SK-N-SH (cell line): ENCODE measurements around the gene PCOLCE2. TPM values are rescaled to one million over a fixed set of nuclear protein-coding genes. Genes with fewer than 3 reads are reported as not detected.

ENCODE experiments used
- CTCF ChIA-PET: fragments of 300-600, 350-600 bp; formaldehyde crosslinking; extraction: SDS; loops from one replicate; lab custom pipeline; 2021; lab: Yijun Ruan, JAX
- POLR2A ChIA-PET: fragments of 350-600 bp; sonication (Branson Sonifier 250); formaldehyde crosslinking; extraction: SDS; loops from one replicate; lab custom pipeline; 2020; ENCODE audit warnings: antibody characterized with exemption, inconsistent platforms; lab: Yijun Ruan, JAX
- DNase-seq: peaks from one replicate; pipeline ENCODE4 v3.0.0; 2012
- H2AFZ ChIP-seq: fragments of 200-600 bp; sonication (generic); 2 replicates; pipeline ENCODE4 v1.8.1; 2016; ENCODE audit warnings: antibody characterized with exemption, mild to moderate bottlenecking, low read depth
- H3F3A ChIP-seq: fragments of 200-600 bp; sonication (generic); replicated peaks from 2 replicates; pipeline ENCODE3; 2016; ENCODE audit warnings: antibody characterized with exemption, mild to moderate bottlenecking; ENCODE audit not compliant: insufficient read depth
- H3K27ac ChIP-seq, 2 experiments: fragments of 200-500 bp in 1 of 2; fragments of 200-600 bp in 1 of 2; sonication (Bioruptor generic) in 1 of 2; sonication (generic), shearing (Covaris generic) in 1 of 2; 2 replicates each; pipeline versions ENCODE4 v1.5.1 to v1.6.1; 2014 to 2016; ENCODE audit warnings: low read depth in 2 of 2, inconsistent platforms in 1 of 2, low read length in 1 of 2, mild to moderate bottlenecking in 1 of 2, mixed read lengths in 1 of 2
- H3K27me3 ChIP-seq: fragments of 200-600 bp; sonication (generic), shearing (Covaris generic); 2 replicates; pipeline ENCODE4 v1.6.1; 2016; ENCODE audit warnings: mixed run types; ENCODE audit not compliant: insufficient read depth
- H3K36me3 ChIP-seq, 2 experiments: fragments of 200-500 bp in 1 of 2; fragments of 200-600 bp in 1 of 2; sonication (Bioruptor generic) in 1 of 2; sonication (generic) in 1 of 2; replicated peaks in 1 of 2; 2 replicates each; pipeline versions ENCODE3 to v1.5.1; 2014 to 2016; ENCODE audit warnings: low read length in 1 of 2, mild to moderate bottlenecking in 1 of 2; ENCODE audit not compliant: insufficient read depth in 2 of 2, control insufficient read depth in 1 of 2
- H3K4me1 ChIP-seq, 2 experiments: fragments of 200-500 bp in 1 of 2; fragments of 200-600 bp in 1 of 2; sonication (Bioruptor generic) in 1 of 2; sonication (generic), shearing (Covaris generic) in 1 of 2; 2 replicates each; pipeline versions ENCODE4 v1.5.1 to v1.6.1; 2014 to 2016; ENCODE audit warnings: low read depth in 1 of 2, low read length in 1 of 2, mixed run types in 1 of 2; ENCODE audit not compliant: insufficient read depth in 2 of 2, control insufficient read depth in 1 of 2
- H3K4me2 ChIP-seq: fragments of 200-600 bp; sonication (generic), shearing (Covaris generic); 2 replicates; pipeline ENCODE4 v1.6.1; 2017; ENCODE audit warnings: mixed run types
- H3K4me3 ChIP-seq, 2 experiments: fragments of 200-500 bp in 1 of 2; fragments of 200-600 bp in 1 of 2; sonication (Bioruptor generic) in 1 of 2; sonication (generic), shearing (Covaris generic) in 1 of 2; 2 replicates each; pipeline versions ENCODE4 v1.5.1 to v1.8.1; 2014 to 2016; ENCODE audit warnings: low read depth in 2 of 2, inconsistent platforms in 1 of 2, low read length in 1 of 2, mild to moderate bottlenecking in 1 of 2, mixed read lengths in 1 of 2, moderate library complexity in 1 of 2
- H3K79me2 ChIP-seq: fragments of 200-600 bp; sonication (generic); 2 replicates; pipeline ENCODE4 v1.8.1; 2017; ENCODE audit warnings: mild to moderate bottlenecking; ENCODE audit not compliant: insufficient read depth
- H3K9ac ChIP-seq: fragments of 200-600 bp; sonication (generic); 2 replicates; pipeline ENCODE4 v1.6.1; 2017; ENCODE audit warnings: mixed run types
- H3K9me2 ChIP-seq: fragments of 200-600 bp; sonication (generic); 2 replicates; pipeline ENCODE4 v1.6.1; 2017; ENCODE audit warnings: mixed run types
- H3K9me3 ChIP-seq: fragments of 200-600 bp; sonication (generic); 2 replicates; pipeline ENCODE4 v1.6.1; 2017; ENCODE audit warnings: mixed run types, mild to moderate bottlenecking, moderate library complexity
- H4K20me1 ChIP-seq: fragments of 200-600 bp; sonication (generic); 2 replicates; pipeline ENCODE4 v1.6.1; 2017; ENCODE audit warnings: mild to moderate bottlenecking, mixed run types; ENCODE audit not compliant: insufficient read depth
- EZH2phosphoT487 ChIP-seq: fragments of 200-600 bp; sonication (generic); IDR thresholded peaks from 2 replicates; pipeline ENCODE4 v1.6.1; 2017; ENCODE audit warnings: low read depth, mixed run types, mild to moderate bottlenecking, antibody characterized with exemption, moderate library complexity, borderline replicate concordance
- FOSL2 ChIP-seq: IDR thresholded peaks from 2 replicates; pipeline ENCODE4 v1.4.0; 2012; ENCODE audit warnings: low read depth, mild to moderate bottlenecking, moderate library complexity, borderline replicate concordance
- FOXJ3 ChIP-seq: sonication (generic); formaldehyde crosslinking; IDR thresholded peaks from 2 replicates; pipeline ENCODE4 v1.5.1; 2020; ENCODE audit warnings: mild to moderate bottlenecking, missing genetic modification reagents
- FOXM1 ChIP-seq: IDR thresholded peaks from 2 replicates; pipeline ENCODE4 v1.4.0; 2012; ENCODE audit warnings: low read depth, mild to moderate bottlenecking
- JUND ChIP-seq: IDR thresholded peaks from 2 replicates; pipeline ENCODE4 v1.4.0; 2012
- NFIC ChIP-seq: IDR thresholded peaks from 2 replicates; pipeline ENCODE4 v1.4.0; 2012; ENCODE audit warnings: borderline replicate concordance
- NRF1 ChIP-seq: IDR thresholded peaks from 2 replicates; pipeline ENCODE4 v1.6.1; 2012; ENCODE audit warnings: low read depth, mild to moderate bottlenecking, low read length
- PBX3 ChIP-seq: IDR thresholded peaks from 2 replicates; pipeline ENCODE4; 2012
- RAD21 ChIP-seq: IDR thresholded peaks from 2 replicates; pipeline ENCODE4 v1.6.1; 2012; ENCODE audit warnings: mild to moderate bottlenecking, low read length
- RCOR1 ChIP-seq: fragments of 150-350 bp; IDR thresholded peaks from 2 replicates; pipeline ENCODE4 v1.6.1; 2017; ENCODE audit warnings: antibody characterized with exemption, low read length
- TCF12 ChIP-seq: IDR thresholded peaks from 2 replicates; pipeline ENCODE4 v1.4.0; 2012
- TEAD4 ChIP-seq: IDR thresholded peaks from 2 replicates; pipeline ENCODE4 v1.4.0; 2012; ENCODE audit warnings: mild to moderate bottlenecking, borderline replicate concordance; ENCODE audit not compliant: insufficient read depth
- USF2 ChIP-seq: fragments of 150-350 bp; IDR thresholded peaks from 2 replicates; pipeline ENCODE4 v1.6.1; 2017; ENCODE audit warnings: antibody characterized with exemption, low read length, low read depth, borderline replicate concordance
- WGBS: methylation state at CpG from one replicate; pipeline ENCODE4 v1.1.6; 2017; ENCODE audit warnings: low lambda C conversion rate; 5-methylcytosine and 5-hydroxymethylcytosine counted together
- polyA plus RNA-seq, 3 experiments: library from polyadenylated mRNA; depleted of rRNA; stranded (reverse); fragments of >200 nt; gene quantifications; 2 replicates each; pipeline ENCODE4 v1.2.3, GENCODE V29; 2012
- TF ChIP-seq, protein P1 (sequence below): IDR thresholded peaks from 2 replicates; pipeline ENCODE4 v1.4.0; 2012; ENCODE audit warnings: low read depth, borderline replicate concordance

The PCOLCE2 gene
- polyA plus RNA-seq, 1 of the 3 experiments (the other 2 are of a cell fraction), result 22.2 TPM

- POLR2A ChIA-PET, result no interaction called here
- H3K27me3 ChIP-seq, result no peaks in the 10 kb centered on the region
- no peak overlapping the region for H3K9ac ChIP-seq
- no peaks in the 10 kb centered on the region for H3K9me2 ChIP-seq
- 52% methylated on average over 9 of the region's 9 CpGs for WGBS
- peaks cover 8% of the 10 kb centered on the region for H3F3A ChIP-seq
- H3K4me2 ChIP-seq, result no peak overlapping the region
- TF ChIP-seq FOSL2, result peak; percentile 88
- no peak for TF ChIP-seq RAD21
- TF ChIP-seq JUND, result peak; percentile 80
- peak; percentile 59 for TF ChIP-seq TCF12
- TF ChIP-seq NRF1, result no peak
- TF ChIP-seq PBX3, result peak; percentile 56
- no peak for TF ChIP-seq FOXM1
- H3K36me3 ChIP-seq, result no peaks in the 10 kb centered on the region
- no peaks in the 10 kb centered on the region for H3K4me1 ChIP-seq
- CTCF ChIA-PET, result no interaction called here
- no peak for DNase-seq
- peak overlapping the region in 1 of 2 experiments; percentile 47; a peak in 2 of 4 replicates for H3K27ac ChIP-seq
- no peak overlapping the region for H3K4me3 ChIP-seq
- no peaks in the 10 kb centered on the region for H4K20me1 ChIP-seq
- H2AFZ ChIP-seq, result peak overlapping the region; percentile 38; the same call in 1 of the 2 replicates
- H3K9me3 ChIP-seq, result no peaks in the 10 kb centered on the region
- H3K79me2 ChIP-seq, result no peaks in the 10 kb centered on the region
Measured at GRCh38 chr3:142896201-142896755, 7.4 kb upstream of the PCOLCE2 start.

GRCh38 chr3:142894493-142894892, 5.6 kb upstream of the PCOLCE2 start:
- H4K20me1 ChIP-seq, result no peaks in the 10 kb centered on the region
- 43% methylated on average over 3 of the region's 3 CpGs for WGBS
- peaks cover 8% of the 10 kb centered on the region for H3F3A ChIP-seq
- H3K4me1 ChIP-seq, result no peaks in the 10 kb centered on the region
- no peak overlapping the region for H3K27ac ChIP-seq
- no peak overlapping the region for H3K9ac ChIP-seq
- H2AFZ ChIP-seq, result no peak overlapping the region
- ChIA-PET CTCF (no interaction called here), POLR2A (no interaction called here)
- no peaks in the 10 kb centered on the region for H3K9me2 ChIP-seq
- TF ChIP-seq NFIC (no peak), RCOR1 (no peak), FOXJ3 (CRISPR knock-in tag) (no peak)
- no peaks in the 10 kb centered on the region for H3K27me3 ChIP-seq
- H3K9me3 ChIP-seq, result no peaks in the 10 kb centered on the region
- no peak overlapping the region for H3K4me3 ChIP-seq
- DNase-seq, result peak; percentile 25
- no peaks in the 10 kb centered on the region for H3K36me3 ChIP-seq
- no peak overlapping the region for H3K4me2 ChIP-seq
- H3K79me2 ChIP-seq, result no peaks in the 10 kb centered on the region

- H4K20me1 ChIP-seq, result no peaks in the 10 kb centered on the region
Measured at GRCh38 chr3:142892714-142893113, 3.8 kb upstream of the PCOLCE2 start.

More at GRCh38 chr3:142892714-142893113, 3.8 kb upstream of the PCOLCE2 start:
- 30% methylated on average over 2 of the region's 2 CpGs for WGBS
- H3K9me3 ChIP-seq, result no peaks in the 10 kb centered on the region
- H3F3A ChIP-seq, result peaks cover 9% of the 10 kb centered on the region
- CTCF ChIA-PET, result interaction anchor here (1.0 kb wide), 1 partner anchor 25 kb away, joined by 4 read pairs; no protein-coding TSS in a partner anchor
- DNase-seq, result no peak
- H3K36me3 ChIP-seq, result no peaks in the 10 kb centered on the region
- no peak overlapping the region for H3K4me3 ChIP-seq
- no peak overlapping the region for H3K27ac ChIP-seq
- H3K27me3 ChIP-seq, result no peaks in the 10 kb centered on the region
- no peaks in the 10 kb centered on the region for H3K9me2 ChIP-seq
- peaks cover 0 to 2% of the 10 kb centered on the region in 2 experiments; a peak in 2 of 4 replicates for H3K4me1 ChIP-seq
- TF ChIP-seq USF2 (no peak), EZH2phosphoT487 (no peak), TCF12 (no peak), TEAD4 (no peak)
- TF ChIP-seq, protein P1, sequence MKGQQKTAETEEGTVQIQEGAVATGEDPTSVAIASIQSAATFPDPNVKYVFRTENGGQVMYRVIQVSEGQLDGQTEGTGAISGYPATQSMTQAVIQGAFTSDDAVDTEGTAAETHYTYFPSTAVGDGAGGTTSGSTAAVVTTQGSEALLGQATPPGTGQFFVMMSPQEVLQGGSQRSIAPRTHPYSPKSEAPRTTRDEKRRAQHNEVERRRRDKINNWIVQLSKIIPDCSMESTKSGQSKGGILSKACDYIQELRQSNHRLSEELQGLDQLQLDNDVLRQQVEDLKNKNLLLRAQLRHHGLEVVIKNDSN, result peak; percentile 50; the same call in 1 of the 2 replicates
- H2AFZ ChIP-seq, result no peak overlapping the region
- POLR2A ChIA-PET, result no interaction called here
- H3K4me2 ChIP-seq, result no peak overlapping the region
- H3K79me2 ChIP-seq, result no peaks in the 10 kb centered on the region
- no peak overlapping the region for H3K9ac ChIP-seq
